Measurements from ENCODE around the gene PAM. TPM values are rescaled to one million over a fixed set of nuclear protein-coding genes. Genes with fewer than 3 reads are reported as not detected.

Gene PAM
- total RNA-seq, 1 experiment from 2014 or later, result 190 TPM

- ChIA-PET CTCF (no interaction called here), POLR2A (ENCODE audit: low non-redundant PET) (no interaction called here)
- Histone ChIP-seq H3K4me3 (ENCODE audit: low read depth, low read length, poor library complexity, severe bottlenecking) (no peak overlapping the region), H3K27me3 (replicated peaks; ENCODE audit: insufficient read depth, low read depth, low read length, poor library complexity) (no peaks in the 10 kb centered on the region), H3K36me3 (ENCODE audit: insufficient read depth, low read length, poor library complexity, severe bottlenecking) (no peaks in the 10 kb centered on the region), H3K4me1 (ENCODE audit: insufficient read depth, low read length, poor library complexity, severe bottlenecking) (peaks cover 47% of the 10 kb centered on the region), H3K27ac (ENCODE audit: low read depth, low read length, poor library complexity, severe bottlenecking) (no peak overlapping the region), H3K9me3 (ENCODE audit: low read depth, low read length, poor library complexity, severe bottlenecking) (no peaks in the 10 kb centered on the region)
- TF ChIP-seq EZH2 (IDR thresholded peaks at IDR 0.05; ENCODE audit: borderline replicate concordance, low read depth, low read length, poor library complexity, severe bottlenecking) (no peak), CTCF (conservative IDR thresholded peaks at IDR 0.05; ENCODE audit: low read depth, low read length) (no peak)
- BruUV-seq (replicated peaks), result no TSS peak
- DNase-seq (ENCODE audit: low spot score), result peak; percentile 66
- intact Hi-C loops (cut with micrococcal nuclease; ENCODE audit: unreplicated experiment), result no loop called here
Measured at GRCh38 chr5:102742215-102742614, 12.9 kb upstream of the PAM start.

- H3K27ac ChIP-seq (ENCODE audit: low read depth, low read length, poor library complexity, severe bottlenecking), result no peak overlapping the region
- no peaks in the 10 kb centered on the region for H3K36me3 ChIP-seq (ENCODE audit: insufficient read depth, low read length, poor library complexity, severe bottlenecking)
- BruUV-seq (replicated peaks), result no TSS peak
- H3K4me3 ChIP-seq (ENCODE audit: low read depth, low read length, poor library complexity, severe bottlenecking), result no peak overlapping the region
- ChIA-PET POLR2A (ENCODE audit: low non-redundant PET) (no interaction called here), CTCF (no interaction called here)
- TF ChIP-seq CTCF (conservative IDR thresholded peaks at IDR 0.05; ENCODE audit: low read depth, low read length) (no peak), EZH2 (IDR thresholded peaks at IDR 0.05; ENCODE audit: borderline replicate concordance, low read depth, low read length, poor library complexity, severe bottlenecking) (no peak)
- intact Hi-C loops (cut with micrococcal nuclease; ENCODE audit: unreplicated experiment), result no loop called here
- no peaks in the 10 kb centered on the region for H3K27me3 ChIP-seq (replicated peaks; ENCODE audit: insufficient read depth, low read depth, low read length, poor library complexity)
- no peaks in the 10 kb centered on the region for H3K9me3 ChIP-seq (ENCODE audit: low read depth, low read length, poor library complexity, severe bottlenecking)
- peaks cover 38% of the 10 kb centered on the region for H3K4me1 ChIP-seq (ENCODE audit: insufficient read depth, low read length, poor library complexity, severe bottlenecking)
- DNase-seq (ENCODE audit: low spot score), result no peak
Measured at GRCh38 chr5:102743900-102744299, 11.2 kb upstream of the PAM start.

DNA sequence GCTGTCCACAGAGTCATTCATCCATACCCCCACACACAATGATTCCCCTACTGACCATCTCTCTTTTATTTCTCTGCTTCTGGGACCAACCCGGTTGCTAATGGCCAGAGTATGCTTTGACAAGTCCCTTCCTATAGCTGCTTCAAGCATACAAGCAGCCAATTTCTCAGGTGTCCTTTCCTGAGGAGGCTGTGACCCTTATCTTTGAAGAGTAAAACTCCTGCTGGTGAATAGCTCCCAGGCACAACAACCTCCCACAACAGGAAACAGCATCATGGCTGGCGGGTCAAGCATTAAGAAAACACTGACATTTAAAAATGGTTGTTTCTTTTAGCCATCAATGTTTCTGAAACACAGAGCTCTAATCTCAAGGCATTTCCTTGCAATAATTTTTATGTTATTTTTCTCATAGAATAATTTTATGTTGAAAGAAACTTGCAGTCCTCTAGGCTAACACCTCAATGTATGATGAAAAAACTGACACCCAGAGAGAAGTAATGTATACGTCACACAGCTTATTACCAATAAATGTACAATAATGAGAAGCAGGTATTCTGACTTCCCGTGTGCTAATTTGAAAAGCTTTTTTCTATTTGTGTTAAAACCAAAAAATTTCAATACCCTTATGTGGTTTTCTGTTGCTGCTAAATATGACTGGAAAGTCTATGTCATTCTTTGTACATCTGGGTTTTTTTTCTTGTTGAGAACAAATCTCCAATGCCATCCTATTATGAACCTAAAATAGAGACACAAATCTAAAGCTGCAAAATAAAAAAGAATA lies 7.5 kb upstream of the PAM start:
- Histone ChIP-seq H3K27ac (ENCODE audit: low read depth, low read length, poor library complexity, severe bottlenecking) (no peak overlapping the region), H3K4me3 (ENCODE audit: low read depth, low read length, poor library complexity, severe bottlenecking) (no peak overlapping the region), H3K9me3 (ENCODE audit: low read depth, low read length, poor library complexity, severe bottlenecking) (no peaks in the 10 kb centered on the region), H3K27me3 (replicated peaks; ENCODE audit: insufficient read depth, low read depth, low read length, poor library complexity) (no peaks in the 10 kb centered on the region), H3K4me1 (ENCODE audit: insufficient read depth, low read length, poor library complexity, severe bottlenecking) (peaks cover 31% of the 10 kb centered on the region), H3K36me3 (ENCODE audit: insufficient read depth, low read length, poor library complexity, severe bottlenecking) (no peaks in the 10 kb centered on the region)
- intact Hi-C loops (cut with micrococcal nuclease; ENCODE audit: unreplicated experiment), result no loop called here
- no peak for TF ChIP-seq EZH2 (IDR thresholded peaks at IDR 0.05; ENCODE audit: borderline replicate concordance, low read depth, low read length, poor library complexity, severe bottlenecking)
- TF ChIP-seq CTCF (conservative IDR thresholded peaks at IDR 0.05; ENCODE audit: low read depth, low read length), result no peak
- POLR2A ChIA-PET (ENCODE audit: low non-redundant PET), result no interaction called here
- BruUV-seq (replicated peaks), result no TSS peak
- DNase-seq (ENCODE audit: low spot score), result no peak
- CTCF ChIA-PET, result no interaction called here

All from A673 (cell line).